GM19324 (cell line): Measurements from ENCODE around the gene MSANTD1.

Experiments
- ATAC-seq: cut with Tn5 transposase; IDR thresholded peaks from one replicate; pipeline ENCODE4 v1.9.1; 2021; ENCODE audit warnings: mild to moderate bottlenecking, moderate library complexity; ENCODE audit not compliant: unreplicated experiment, low FRiP score

Gene MSANTD1

GRCh38 chr4:3286335-3287175 lies 37.6 kb downstream of the MSANTD1 start:
- ATAC-seq: no peak

DNA sequence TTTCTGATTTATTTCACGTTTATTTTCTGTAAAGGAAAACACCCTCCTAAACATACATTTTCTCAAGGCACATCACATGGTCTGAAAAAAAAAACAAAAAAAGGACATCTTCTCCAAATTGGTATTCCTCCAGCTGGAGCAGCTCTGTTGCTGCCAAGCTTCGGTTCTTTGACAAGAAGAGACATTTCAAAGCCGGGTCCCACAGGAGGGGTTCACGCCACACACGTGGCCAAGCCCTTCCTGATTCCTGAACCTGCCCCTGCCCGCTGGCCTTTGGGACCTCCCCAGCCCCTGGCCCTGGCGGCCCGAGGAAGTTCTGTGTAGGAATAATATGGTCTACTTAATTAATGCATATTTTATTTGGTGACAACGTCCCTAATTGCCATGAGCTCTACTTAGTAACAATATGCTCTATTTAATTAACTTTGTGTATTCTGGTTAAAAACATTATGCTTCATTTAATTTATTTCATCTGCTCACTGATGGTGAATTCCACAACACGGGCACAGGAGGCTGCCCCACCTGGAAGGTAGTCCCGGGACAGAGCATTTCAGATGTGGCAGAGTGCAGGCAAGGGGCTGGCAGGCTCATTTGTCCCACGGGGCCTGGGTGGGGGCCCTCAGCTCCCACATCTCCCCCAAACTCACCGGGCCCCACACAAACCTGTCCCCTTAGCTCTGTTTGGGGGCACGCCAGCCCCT lies 38.5 kb downstream of the MSANTD1 start:
- ATAC-seq: no peak

GRCh38 chr4:3287972-3288570 lies 39.1 kb downstream of the MSANTD1 start:
- ATAC-seq: no peak

GRCh38 chr4:3288571-3289094 lies 39.7 kb downstream of the MSANTD1 start:
- no peak for ATAC-seq

DNA sequence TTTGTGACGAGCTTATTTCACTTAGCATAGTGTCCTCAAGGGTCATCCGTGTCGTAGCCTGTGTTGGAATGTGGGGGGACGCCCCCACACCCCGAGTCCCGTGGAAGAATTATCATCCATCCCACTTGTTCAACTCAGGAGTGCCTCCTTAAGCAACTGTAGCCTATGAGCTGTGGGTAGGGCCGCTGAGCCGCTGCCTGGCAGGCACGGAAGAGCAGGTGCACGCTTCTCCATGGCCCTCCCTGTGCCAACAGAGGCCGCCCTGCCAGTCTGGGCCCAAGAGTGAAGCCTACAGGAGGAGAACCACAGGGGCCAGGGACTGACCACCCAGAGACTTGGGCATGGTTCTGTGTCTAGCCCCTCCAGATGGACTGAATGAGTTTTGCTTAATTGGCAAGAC lies 41.5 kb downstream of the MSANTD1 start:
- ATAC-seq: no peak

DNA sequence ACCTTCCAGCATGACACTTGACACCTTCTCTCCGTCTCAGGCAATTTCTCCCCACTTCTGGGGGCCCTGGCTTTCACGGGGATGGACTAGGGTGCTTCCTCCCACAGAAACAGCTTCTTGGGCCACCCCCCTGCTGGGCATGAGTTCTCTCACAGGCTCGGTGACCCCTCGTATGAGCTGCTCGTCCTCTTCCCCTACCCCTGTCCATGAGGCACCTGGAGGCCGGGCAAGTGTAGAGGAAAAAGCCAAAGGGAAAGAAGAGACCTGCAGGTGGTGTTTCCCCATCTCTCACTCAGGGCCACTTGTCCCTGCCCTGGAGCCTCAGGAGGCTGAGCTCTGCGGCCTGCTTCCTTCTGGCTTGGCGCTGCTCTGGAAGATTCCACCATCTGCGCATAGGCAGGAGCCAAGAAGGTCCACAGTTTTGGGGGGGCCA lies 41.9 kb downstream of the MSANTD1 start:
- ATAC-seq: no peak

DNA sequence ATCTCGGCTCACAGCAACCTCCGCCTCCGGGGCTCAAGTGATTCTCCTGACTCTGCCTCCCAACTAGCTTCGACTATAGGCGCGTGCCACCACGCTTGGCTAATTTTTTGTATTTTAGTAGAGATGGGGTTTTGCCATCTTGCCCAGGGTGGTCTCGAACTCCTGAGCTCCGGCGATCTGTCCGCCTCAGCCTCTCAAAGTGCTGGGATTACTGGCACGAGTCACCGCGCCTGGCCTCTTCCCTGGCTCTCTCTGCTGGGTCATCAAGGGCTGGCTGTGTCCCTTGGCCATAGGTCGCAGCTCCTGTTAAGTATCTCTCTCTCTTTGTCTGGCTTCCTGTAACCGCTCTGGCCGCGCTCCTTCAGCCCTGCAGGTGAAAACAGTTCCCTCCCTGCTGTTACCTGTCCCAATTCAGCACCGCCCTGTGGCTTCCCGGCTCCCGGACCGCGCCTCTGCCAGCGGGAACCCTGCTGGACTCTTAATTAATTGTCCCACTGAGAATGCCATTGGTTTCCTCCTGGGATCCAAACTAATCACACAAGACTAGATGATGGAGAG lies 42.5 kb downstream of the MSANTD1 start:
- ATAC-seq: no peak

DNA sequence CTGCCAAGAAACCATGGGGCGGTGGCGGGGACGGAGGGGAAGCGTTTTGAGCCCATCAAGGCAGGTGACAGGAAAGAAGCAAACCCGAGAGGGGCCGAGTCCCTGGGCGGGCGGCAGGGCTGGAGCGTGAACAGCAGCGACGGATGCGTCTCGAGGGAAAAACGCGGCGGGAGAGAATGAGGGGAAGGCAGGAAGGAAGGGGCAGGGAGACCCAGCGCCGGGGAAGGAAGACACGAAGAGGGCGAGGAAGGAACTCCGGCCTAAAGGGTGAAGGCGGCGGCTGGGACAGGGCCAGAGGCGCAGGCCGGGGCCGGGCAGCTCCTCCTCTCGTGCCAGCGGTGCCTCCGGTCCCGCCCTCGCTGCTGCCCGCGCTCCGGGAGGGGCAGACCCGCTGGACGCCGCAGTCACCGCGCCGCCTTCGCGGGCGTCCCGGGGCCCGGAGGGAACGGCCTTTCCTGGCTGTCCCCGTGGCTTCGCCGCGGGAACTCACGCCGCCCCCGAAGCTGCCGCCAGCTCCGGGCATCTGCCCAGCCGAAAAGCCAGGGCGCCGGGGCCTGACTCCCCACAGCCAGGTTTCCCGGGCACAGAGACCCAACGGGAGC lies 43.1 kb downstream of the MSANTD1 start:
- ATAC-seq: peak; percentile 24

DNA sequence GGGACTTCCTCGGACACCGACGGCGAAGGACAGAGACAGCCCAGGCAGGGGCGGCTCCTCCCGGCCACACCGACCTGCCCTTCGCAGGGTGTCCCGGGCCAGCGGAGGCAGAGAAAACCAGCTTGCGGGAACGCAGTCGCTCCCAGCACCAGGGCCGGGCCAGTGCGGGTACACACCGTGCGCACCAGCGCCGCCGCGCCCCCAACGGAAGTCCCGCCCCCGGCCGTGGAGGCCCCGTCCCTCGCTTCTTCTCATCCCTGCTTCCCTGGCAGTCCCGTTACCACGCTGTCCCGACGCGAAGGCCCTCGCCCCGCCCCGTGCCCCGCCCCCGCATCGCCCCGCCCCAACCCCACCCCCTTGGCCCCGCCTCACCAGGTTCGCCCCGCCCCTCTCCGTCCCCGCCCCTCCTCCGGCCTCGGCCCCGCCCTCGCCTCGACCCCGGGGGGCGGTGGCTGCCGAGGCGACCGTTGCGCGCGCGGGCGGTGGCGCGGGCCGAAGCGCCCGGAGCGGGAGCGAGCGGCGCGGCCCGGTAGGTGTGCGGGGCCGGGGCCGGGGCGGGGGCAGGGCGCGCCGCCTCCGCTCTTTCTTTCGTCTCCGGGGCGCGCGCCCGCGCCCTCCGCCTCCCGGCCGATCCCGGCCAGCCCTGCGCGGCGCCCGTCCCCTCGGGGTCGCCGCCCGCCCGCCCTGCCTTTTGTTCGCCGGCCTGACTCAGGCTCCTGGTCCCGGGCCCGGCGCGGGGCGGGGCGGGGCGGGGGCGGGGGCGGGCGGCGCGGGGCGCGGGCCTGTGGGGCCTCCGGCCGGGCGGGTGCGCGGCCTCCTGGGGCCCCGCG lies 43.8 kb downstream of the MSANTD1 start, which contains the start of gene RGS12:
TSS of gene RGS12 (plus strand) at position 451 of the 830 bp plus-strand sequence. CDS start 23,150 bp downstream, outside the sequence.
- ATAC-seq: peak; percentile 68

DNA sequence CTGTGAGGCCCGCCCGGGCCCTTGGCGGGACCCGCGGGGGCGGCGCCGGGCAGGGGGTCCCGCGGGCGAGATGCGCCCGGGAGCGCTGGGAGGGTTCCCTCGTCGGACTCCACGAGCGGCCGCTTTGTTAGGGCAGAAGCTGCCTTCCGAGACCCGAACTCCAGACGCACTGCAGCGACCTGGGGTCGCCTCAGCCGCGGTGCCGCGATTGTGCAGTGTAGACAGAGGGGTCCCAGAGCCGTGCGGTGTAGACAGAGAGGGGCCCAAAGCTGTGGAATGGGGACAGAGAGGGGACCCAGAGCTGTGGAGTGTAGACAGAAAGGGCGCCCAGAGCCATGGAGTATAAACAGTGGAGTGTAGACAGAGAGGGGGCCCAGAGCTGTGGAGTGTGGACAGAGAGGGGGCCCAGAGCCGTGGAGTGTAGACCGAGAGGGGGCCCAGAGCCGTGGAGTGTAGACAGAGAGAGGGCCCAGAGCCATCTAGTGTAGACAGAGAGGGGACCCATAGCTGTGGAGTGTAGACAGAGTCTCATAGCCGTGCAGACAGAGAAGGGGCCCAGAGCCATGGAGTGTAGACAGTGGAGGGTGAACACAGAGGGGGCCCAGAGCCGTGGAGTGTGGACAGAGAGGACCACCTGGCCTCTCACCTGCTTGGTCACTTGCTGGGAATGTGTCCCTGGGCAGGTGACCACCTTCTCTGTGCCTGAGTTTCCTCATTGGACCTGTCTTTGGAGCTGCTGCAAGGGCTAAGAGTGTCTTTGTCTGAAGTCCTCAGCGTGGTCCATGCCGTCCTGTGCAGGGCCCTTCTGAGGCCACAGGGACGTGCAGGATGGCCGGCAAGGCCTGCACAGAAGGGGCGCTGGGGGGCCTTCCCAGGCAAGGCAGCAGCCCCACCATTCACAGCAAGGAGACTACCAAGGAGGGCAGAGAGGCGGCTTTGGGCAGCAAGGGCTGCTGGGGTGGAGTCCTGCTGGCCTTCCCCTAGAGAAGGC lies 44.7 kb downstream of the MSANTD1 start:
- ATAC-seq: no peak

DNA sequence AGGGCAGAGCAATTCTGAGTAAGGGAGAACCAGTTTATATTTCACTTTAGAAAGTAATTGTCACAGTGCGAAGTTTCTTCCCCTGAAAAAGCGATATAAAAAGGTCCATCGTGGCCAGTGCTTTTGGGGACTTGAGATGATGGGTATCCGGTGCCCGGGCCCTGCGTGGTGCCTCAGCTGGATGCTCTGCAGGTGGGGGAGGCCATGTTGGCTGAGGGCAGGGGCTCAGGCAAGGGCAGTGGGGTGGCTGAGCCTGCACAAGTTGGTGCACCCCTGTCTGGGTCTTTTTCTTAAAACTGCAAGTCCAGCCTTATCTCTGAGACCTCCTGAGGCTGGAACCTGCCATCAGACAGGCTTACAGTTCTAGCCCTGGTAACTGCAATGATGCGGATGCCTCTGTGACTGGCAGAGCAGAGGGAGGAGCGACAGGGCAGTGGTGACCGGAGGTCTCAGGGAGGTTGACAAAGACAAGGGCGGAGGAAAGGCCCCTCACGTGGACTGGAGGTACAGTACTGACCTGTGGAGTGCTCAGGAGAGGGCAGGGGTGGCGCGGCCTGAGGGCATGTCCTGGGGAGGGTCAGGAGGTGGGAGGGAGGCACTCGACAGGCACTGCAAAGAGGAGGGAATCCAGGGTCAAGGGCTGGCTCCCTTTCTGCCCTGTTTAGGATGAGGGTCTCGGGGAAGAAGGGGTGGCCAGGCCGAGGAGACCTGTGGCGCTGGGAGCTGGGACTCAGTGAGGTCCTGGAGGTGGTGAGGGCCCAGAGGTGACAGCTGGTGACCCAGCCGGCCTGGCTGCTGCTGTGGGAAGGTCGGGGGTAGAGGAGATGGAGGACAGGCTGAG lies 45.7 kb downstream of the MSANTD1 start:
- no peak for ATAC-seq

DNA sequence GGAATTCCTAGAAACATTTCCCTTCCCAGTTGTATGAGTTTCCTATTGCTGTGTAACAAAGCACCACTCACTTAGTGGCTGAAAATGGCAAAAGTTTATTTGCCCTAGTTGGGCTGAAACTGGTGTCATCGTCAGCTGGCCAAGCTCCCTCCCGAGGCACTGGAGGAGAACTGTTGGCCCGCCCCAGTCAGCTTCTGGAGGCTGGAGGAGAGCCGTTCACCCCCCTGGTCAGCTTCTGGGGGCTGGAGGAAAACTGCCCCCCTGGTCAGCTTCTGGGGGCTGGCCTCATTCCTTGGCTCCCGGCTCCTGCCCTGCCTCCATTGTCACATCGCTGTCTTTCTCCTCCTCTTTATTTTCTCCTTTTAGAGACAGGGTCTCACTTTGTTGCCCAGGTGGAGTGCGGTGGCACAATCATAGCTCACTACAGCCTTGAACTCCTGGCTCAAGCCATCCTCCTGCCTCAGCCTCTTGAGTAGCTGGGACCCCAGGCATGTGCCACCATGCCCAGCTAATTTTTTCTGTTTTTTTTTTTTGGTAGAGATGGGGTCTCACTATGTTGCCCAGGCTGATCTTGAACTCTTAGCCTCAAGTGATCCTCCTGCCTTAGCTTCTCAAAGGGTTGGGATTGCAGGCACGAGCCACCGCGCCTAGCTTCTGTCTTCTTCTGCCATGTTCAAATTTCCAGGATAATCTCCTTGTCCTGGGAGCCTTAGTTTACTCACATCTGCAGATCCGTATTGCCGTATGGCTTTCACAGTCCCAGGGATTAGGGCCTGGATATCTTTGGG lies 47.1 kb downstream of the MSANTD1 start:
- no peak for ATAC-seq

GRCh38 chr4:3296651-3297050 lies 47.7 kb downstream of the MSANTD1 start:
- no peak for ATAC-seq

DNA sequence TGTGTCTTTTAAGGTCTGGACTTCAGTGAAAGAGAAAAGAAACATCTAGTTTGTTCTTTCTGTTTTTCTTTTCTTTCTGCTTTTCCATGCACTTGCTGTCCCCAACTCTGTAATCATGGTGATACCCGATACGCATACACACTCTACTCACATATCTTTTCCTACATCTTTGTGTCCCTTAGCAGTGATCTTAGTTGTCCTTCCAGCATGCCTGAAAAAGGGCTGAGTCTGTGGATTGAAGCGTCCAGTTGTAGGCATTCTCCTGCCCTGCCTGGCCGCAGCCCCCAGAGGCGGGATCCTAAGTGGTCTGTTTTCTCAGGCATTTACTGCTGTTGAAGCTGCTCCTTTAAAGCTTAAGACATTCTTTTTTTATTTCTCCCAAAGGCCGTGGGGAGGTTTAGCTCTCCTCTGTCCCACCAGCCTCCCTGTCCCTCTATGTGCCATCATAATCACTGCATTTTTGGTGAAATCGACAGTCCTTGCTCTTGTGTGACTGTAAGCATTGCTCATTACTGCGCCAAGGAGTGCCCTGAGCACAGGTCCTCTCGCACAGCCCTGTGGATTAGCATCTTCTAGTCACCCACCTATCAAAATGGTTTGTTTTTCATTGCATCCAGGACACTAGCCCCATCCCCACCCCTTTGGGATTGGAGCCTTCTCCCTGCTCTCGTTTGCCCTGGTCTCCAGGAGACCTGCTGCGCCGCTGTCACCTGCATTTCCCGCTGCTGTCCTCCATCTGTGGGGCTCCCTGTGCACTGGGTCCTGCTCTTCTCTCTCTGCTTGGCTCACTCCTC lies 48.3 kb downstream of the MSANTD1 start:
- no peak for ATAC-seq

GRCh38 chr4:3299122-3299975 lies 50.4 kb downstream of the MSANTD1 start:
- no peak for ATAC-seq
